ENCODE results near the gene ADORA3. TPM values are rescaled to one million over a fixed set of nuclear protein-coding genes. Genes with fewer than 3 reads are reported as not detected.

ADORA3 gene
- total RNA-seq, 2 experiments from 2014 or later, result not detected

DNA sequence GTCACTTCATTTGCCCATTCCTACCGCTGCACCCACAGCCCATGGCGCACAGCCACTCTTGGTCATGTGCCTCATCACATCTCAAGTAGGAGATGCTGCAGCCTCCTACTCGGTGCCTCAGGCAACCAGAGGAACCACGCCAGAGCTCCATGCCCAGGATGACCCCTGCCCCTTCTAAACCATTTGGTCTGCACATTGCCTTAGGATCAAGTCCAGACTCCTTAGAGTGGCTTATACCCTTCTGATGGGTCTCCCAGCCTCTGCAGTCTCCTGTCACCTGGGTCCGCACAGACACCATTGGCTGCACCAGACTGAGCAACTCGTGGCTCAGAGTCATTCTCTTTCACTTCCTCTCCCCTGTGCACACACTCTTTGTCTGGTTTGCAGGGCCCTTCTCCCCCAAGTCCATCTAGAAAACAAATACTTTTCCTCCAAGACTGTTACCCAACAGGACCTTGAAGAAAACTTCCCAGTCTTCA lies 2.2 kb upstream of the ADORA3 start:
- H3K36me3 ChIP-seq (ENCODE audit: insufficient read depth, low read length), result no peaks in the 10 kb centered on the region
- H3K4me3 ChIP-seq (ENCODE audit: low read length), result no peak overlapping the region
- CTCF ChIA-PET, result interaction anchor here (1.1 kb wide), 1 partner anchor 157 kb away, joined by 3 read pairs; no protein-coding TSS in a partner anchor
- peak overlapping the region; percentile 22 to 47 for H3K27ac ChIP-seq (ENCODE audit: low read depth in 1 of 2, low read length in 2 of 2)
- Mint-ChIP-seq H3K27ac (peak overlapping the region; percentile 77), H3K4me1 (ENCODE audit: low read depth) (peaks cover 68% of the 10 kb centered on the region), H3K27me3 (no peaks in the 10 kb centered on the region), H3K36me3 (ENCODE audit: low read depth) (no peaks in the 10 kb centered on the region), H3K9me3 (no peaks in the 10 kb centered on the region), H3K4me3 (peak overlapping the region; percentile 13)
- DNase-seq, result peak in 4 of 14 experiments; percentile 8 to 65 (median 54)
- no peaks in the 10 kb centered on the region for H3K27me3 ChIP-seq (ENCODE audit: control insufficient read depth in 1 of 2, insufficient read depth in 2 of 2, low read length in 2 of 2)
- no peaks in the 10 kb centered on the region for H3K9me3 ChIP-seq (ENCODE audit: control insufficient read depth in 1 of 2, insufficient read depth in 1 of 2, low read length in 2 of 2)
- POLR2A ChIA-PET, result interaction anchor here (0.6 kb wide), 1 partner anchor 29 kb away, joined by 3 read pairs; no protein-coding TSS in a partner anchor
- TF ChIP-seq CTCF (IDR thresholded peaks at IDR 0.05), result no peak
- no peak for ATAC-seq (ENCODE audit: poor library complexity)
- H3K4me1 ChIP-seq (ENCODE audit: insufficient read depth, low read length), result peaks cover 82% of the 10 kb centered on the region
- intact Hi-C loops (cut with DNase I, micrococcal nuclease), result loop anchor here (5.0 kb wide), 4 partner anchors 33 to 242 kb away; partner anchors contain the start of gene C1orf162 (in 2 of the 2)

DNA sequence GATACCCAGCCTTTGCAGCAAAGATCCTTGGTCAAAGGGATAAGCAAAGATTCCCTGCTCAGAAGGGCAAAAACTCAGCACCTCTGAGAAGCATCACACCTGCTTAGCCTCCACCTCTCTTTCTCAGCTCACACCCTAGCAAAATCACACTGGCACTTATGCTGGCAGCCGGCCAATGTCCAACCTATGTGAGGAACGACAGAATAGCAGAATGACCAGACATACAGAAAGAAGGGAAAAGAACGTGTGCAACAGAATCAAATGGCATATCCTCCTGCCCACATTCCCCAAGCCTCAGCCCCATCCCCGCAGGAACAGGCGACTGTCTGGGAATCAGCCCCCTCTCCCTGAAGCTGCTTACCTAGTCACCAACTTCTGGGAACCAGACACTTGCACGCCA lies 664 bp upstream of the ADORA3 start:
- Mint-ChIP-seq H3K4me1 (ENCODE audit: low read depth) (peaks cover 68% of the 10 kb centered on the region), H3K27ac (peak overlapping the region; percentile 77), H3K4me3 (no peak overlapping the region), H3K27me3 (no peaks in the 10 kb centered on the region), H3K9me3 (no peaks in the 10 kb centered on the region), H3K36me3 (ENCODE audit: low read depth) (no peaks in the 10 kb centered on the region)
- POLR2A ChIA-PET, result interaction anchor here (0.5 to 1.2 kb wide), 4 partner anchors 22 to 89 kb away, joined by 3 to 8 read pairs (median 4); no protein-coding TSS in a partner anchor
- ATAC-seq (ENCODE audit: poor library complexity) (no peak), DNase-seq (no peak)
- Histone ChIP-seq H3K27me3 (ENCODE audit: control insufficient read depth in 1 of 2, insufficient read depth in 2 of 2, low read length in 2 of 2) (no peaks in the 10 kb centered on the region), H3K4me3 (ENCODE audit: low read length) (no peak overlapping the region), H3K36me3 (ENCODE audit: insufficient read depth, low read length) (no peaks in the 10 kb centered on the region), H3K9me3 (ENCODE audit: control insufficient read depth in 1 of 2, insufficient read depth in 1 of 2, low read length in 2 of 2) (no peaks in the 10 kb centered on the region), H3K27ac (ENCODE audit: low read depth in 1 of 2, low read length in 2 of 2) (no peak overlapping the region), H3K4me1 (ENCODE audit: insufficient read depth, low read length) (peaks cover 71% of the 10 kb centered on the region)
- CTCF ChIA-PET, result no interaction called here
- no peak for TF ChIP-seq CTCF (IDR thresholded peaks at IDR 0.05)
- intact Hi-C loops (cut with DNase I, micrococcal nuclease), result no loop called here

- Mint-ChIP-seq H3K4me1 (ENCODE audit: low read depth) (peaks cover 61% of the 10 kb centered on the region), H3K4me3 (no peak overlapping the region), H3K9me3 (peaks cover 1% of the 10 kb centered on the region), H3K27me3 (no peaks in the 10 kb centered on the region), H3K36me3 (ENCODE audit: low read depth) (no peaks in the 10 kb centered on the region), H3K27ac (no peak overlapping the region)
- Histone ChIP-seq H3K4me1 (ENCODE audit: insufficient read depth, low read length) (peaks cover 47% of the 10 kb centered on the region), H3K9me3 (ENCODE audit: control insufficient read depth in 1 of 2, insufficient read depth in 1 of 2, low read length in 2 of 2) (peaks cover 3 to 7% of the 10 kb centered on the region in 2 experiments), H3K27me3 (ENCODE audit: control insufficient read depth in 1 of 2, insufficient read depth in 2 of 2, low read length in 2 of 2) (no peaks in the 10 kb centered on the region), H3K4me3 (ENCODE audit: low read length) (no peak overlapping the region), H3K36me3 (ENCODE audit: insufficient read depth, low read length) (no peaks in the 10 kb centered on the region), H3K27ac (ENCODE audit: low read depth in 1 of 2, low read length in 2 of 2) (no peak overlapping the region)
- intact Hi-C loops (cut with DNase I, micrococcal nuclease), result loop anchor here in 1 of 2 experiments (2.0 kb wide), 1 partner anchor 17 kb away; no protein-coding TSS in a partner anchor
- DNase-seq, result no peak
- POLR2A ChIA-PET, result interaction anchor here (1.9 kb wide), 1 partner anchor 25 kb away, joined by 4 read pairs; no protein-coding TSS in a partner anchor
- CTCF ChIA-PET, result no interaction called here
- no peak for ATAC-seq (ENCODE audit: poor library complexity)
- no peak for TF ChIP-seq CTCF (IDR thresholded peaks at IDR 0.05)
These were observed 1.8 kb downstream of the ADORA3 start for GRCh38 chr1:111501645-111502044.
